Measurements from ENCODE around the gene EPHA1. TPM values are rescaled to one million over a fixed set of nuclear protein-coding genes. Genes with fewer than 3 reads are reported as not detected.
"Not testable (repeated sequence)": the region's sequence is repeated elsewhere in the genome, so short reads cannot be mapped to it uniquely, and the experiment has no call there.

EPHA1 gene
- total and polyA plus RNA-seq, 4 donors: 0.89 to 6.6 (median 2.3) TPM

DNA sequence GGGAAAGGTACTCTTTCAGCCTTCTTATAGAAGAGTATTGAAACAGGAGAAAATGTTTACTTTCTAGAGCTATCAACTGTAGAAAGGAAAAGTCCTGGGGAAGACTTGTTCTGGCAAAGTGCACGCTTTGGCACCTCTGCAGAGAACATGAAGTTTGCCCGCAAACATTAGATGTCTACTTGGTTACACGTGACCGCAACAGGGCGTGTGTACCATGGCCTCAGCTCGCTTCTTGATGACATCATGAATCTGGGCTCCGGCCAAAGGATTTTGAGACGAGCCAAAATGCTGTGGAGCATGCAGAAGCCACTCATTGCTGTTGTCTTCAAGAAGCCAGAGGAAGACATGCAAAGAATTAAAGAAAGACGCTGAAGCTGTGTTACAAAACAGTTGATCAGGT is 26.0 kb upstream of the EPHA1 start:
- no peaks in the 10 kb centered on the region for H3K4me1 ChIP-seq (ENCODE audit: control insufficient read depth, insufficient read depth, low read length)
- no peaks in the 10 kb centered on the region for H3K27me3 ChIP-seq (ENCODE audit: control insufficient read depth, insufficient read depth, low read length)
- DNase-seq (ENCODE audit: low read depth in 4 of 6, low spot score in 6 of 6): no peak
- no peak overlapping the region for H3K4me3 ChIP-seq (ENCODE audit: low read depth, low read length)
- no peaks in the 10 kb centered on the region for H3K36me3 ChIP-seq (ENCODE audit: control insufficient read depth, insufficient read depth, low read length)
- no peaks in the 10 kb centered on the region for H3K9me3 ChIP-seq (ENCODE audit: control insufficient read depth, insufficient read depth, low read length)
- WGBS (ENCODE audit: insufficient coverage): 93% methylated on average over 9 of the region's 9 CpGs
- H3K27ac ChIP-seq (ENCODE audit: low read depth, low read length): no peak overlapping the region

DNA sequence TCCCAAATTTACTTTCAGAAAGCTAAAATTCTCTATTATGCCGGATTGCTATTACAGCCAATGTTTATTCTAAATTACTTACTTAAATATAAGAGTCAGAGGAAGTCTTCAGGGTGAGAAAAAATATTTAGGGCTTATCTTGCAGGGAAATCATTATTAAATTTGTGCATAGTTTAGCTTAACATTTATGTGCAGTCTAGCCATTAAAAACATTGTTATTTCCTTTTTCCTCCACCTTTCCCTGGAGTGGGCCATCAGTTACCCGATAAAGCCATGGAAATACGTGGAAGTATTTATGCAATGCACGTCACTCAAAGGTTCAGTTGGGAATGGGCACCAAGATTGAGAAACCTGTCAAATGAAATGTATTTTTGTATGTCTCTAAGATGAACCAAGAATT is 25.1 kb upstream of the EPHA1 start:
- Histone ChIP-seq H3K9me3 (ENCODE audit: control insufficient read depth, insufficient read depth, low read length) (no peaks in the 10 kb centered on the region), H3K4me3 (ENCODE audit: low read depth, low read length) (no peak overlapping the region), H3K4me1 (ENCODE audit: control insufficient read depth, insufficient read depth, low read length) (no peaks in the 10 kb centered on the region), H3K27ac (ENCODE audit: low read depth, low read length) (no peak overlapping the region), H3K27me3 (ENCODE audit: control insufficient read depth, insufficient read depth, low read length) (no peaks in the 10 kb centered on the region), H3K36me3 (ENCODE audit: control insufficient read depth, insufficient read depth, low read length) (no peaks in the 10 kb centered on the region)
- WGBS (ENCODE audit: insufficient coverage): no CpG with 5 or more reads among the region's 4 CpGs
- DNase-seq (ENCODE audit: low read depth in 4 of 6, low spot score in 6 of 6): no peak

DNA sequence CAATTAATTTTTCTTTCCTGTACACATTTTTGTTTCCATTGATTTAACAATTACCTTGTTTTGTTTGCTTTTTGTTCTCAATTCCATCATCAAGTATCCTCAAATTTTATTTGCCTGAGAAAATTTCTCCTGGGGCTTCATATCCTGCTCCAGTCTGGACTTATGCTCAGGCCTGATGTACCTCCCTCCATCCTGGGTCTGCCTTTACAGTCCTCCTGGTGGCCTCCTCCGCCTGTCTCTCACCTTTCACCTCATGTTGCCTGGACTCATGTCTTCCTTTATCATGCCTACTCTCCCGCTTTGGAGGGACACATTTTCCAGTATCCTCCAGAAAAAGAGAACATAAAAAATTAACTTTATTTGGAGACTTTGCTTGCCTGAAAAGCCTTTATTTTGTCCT is 22.5 kb upstream of the EPHA1 start:
- Histone ChIP-seq H3K4me1 (ENCODE audit: control insufficient read depth, insufficient read depth, low read length) (no peaks in the 10 kb centered on the region), H3K27ac (ENCODE audit: low read depth, low read length) (no peak overlapping the region)
- 100% methylated on average over 1 of the region's 2 CpGs for WGBS (ENCODE audit: insufficient coverage)

DNA sequence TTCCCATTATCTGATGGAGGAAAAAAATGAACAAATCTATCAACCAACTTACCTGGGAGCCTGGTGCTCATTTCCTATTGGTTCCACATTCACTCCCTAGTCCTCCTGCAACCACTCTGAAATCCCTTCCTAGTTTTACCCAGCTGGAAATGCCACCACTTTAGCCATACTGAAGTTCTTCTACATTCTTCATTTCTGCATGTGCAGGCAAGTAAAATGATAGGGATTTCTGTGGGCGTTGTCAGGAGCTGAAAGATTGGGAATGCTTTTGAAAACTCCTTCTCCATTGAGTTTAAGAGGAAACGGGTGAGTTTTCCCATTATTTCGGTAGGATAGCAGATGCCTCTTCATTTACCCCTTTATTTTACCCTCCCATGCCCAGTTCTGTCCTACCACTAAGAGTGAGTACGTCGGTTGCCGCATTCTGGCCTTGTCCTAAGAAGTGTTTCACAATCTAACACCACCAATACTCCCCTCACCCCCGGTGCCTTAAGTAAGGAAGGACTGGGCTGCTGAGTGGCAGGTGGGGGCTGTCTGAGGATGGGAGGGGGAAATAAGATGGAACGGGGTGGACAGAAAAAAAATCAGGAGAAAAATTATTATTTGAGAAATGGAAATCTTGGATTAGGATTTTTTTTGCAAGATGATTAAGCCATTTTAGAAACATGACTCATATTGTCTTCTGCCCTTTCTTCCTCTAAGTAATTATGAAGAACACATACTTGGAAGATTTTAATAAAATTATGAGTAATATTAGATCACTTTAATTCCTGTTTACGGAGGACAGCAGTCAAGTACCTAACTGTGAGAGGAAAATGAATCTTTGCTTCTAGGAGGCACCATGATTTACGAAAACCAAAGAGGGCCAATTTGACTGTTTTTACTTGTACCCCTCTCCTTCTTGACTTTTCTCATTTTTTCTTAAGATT is 21.4 kb upstream of the EPHA1 start:
- DNase-seq (ENCODE audit: low read depth in 4 of 6, low spot score in 6 of 6): no peak
- Histone ChIP-seq H3K36me3 (ENCODE audit: control insufficient read depth, insufficient read depth, low read length) (no peaks in the 10 kb centered on the region), H3K27ac (ENCODE audit: low read depth, low read length) (no peak overlapping the region), H3K4me3 (ENCODE audit: low read depth, low read length) (no peak overlapping the region), H3K9me3 (ENCODE audit: control insufficient read depth, insufficient read depth, low read length) (no peaks in the 10 kb centered on the region), H3K27me3 (ENCODE audit: control insufficient read depth, insufficient read depth, low read length) (no peaks in the 10 kb centered on the region), H3K4me1 (ENCODE audit: control insufficient read depth, insufficient read depth, low read length) (no peaks in the 10 kb centered on the region)
- WGBS (ENCODE audit: insufficient coverage): no CpG with 5 or more reads among the region's 10 CpGs

More for the DNA sequence above, 22.5 kb upstream of the EPHA1 start:
- Histone ChIP-seq H3K9me3 (ENCODE audit: control insufficient read depth, insufficient read depth, low read length) (no peaks in the 10 kb centered on the region), H3K4me3 (ENCODE audit: low read depth, low read length) (no peak overlapping the region), H3K27me3 (ENCODE audit: control insufficient read depth, insufficient read depth, low read length) (no peaks in the 10 kb centered on the region), H3K36me3 (ENCODE audit: control insufficient read depth, insufficient read depth, low read length) (no peaks in the 10 kb centered on the region)
- no peak for DNase-seq (ENCODE audit: low read depth in 4 of 6, low spot score in 6 of 6)

DNA sequence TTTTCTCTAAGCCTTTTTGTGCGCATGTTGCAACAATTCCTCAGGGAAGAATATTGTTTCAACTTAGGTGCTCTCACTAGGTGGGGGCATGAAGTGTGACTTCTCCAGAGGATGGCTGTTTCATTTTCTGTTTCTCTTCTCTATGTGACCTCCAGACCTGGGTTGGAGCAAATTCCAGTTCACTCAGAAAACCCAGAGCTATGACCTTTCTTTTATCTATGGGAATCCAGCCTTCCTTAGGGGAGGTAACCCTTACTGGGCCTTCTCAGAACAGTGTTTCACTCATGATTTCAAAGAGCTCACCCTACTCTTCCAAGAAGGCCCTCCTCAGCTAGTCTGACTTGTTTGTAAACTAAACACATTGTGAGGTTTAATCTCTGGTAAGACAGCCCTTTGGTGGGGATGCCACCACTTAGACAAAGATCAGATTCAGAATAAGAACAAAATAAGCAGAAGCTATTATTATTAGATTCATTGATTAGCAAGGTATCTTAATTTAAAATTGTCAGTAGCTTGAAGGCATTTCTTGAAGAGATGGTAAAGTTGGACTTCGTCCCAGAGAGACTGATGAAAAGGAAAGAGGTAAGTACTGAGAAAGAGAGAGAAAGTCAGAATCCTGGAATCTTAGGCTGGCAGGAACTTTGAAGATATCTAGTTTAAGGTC is 18.0 kb upstream of the EPHA1 start:
- no peak for DNase-seq (ENCODE audit: low read depth in 4 of 6, low spot score in 6 of 6)
- WGBS (ENCODE audit: insufficient coverage): 93% methylated on average over 1 of the region's 2 CpGs
- Histone ChIP-seq H3K4me3 (ENCODE audit: low read depth, low read length) (no peak overlapping the region), H3K27ac (ENCODE audit: low read depth, low read length) (no peak overlapping the region), H3K36me3 (ENCODE audit: control insufficient read depth, insufficient read depth, low read length) (no peaks in the 10 kb centered on the region), H3K9me3 (ENCODE audit: control insufficient read depth, insufficient read depth, low read length) (no peaks in the 10 kb centered on the region), H3K27me3 (ENCODE audit: control insufficient read depth, insufficient read depth, low read length) (no peaks in the 10 kb centered on the region), H3K4me1 (ENCODE audit: control insufficient read depth, insufficient read depth, low read length) (no peaks in the 10 kb centered on the region)

DNA sequence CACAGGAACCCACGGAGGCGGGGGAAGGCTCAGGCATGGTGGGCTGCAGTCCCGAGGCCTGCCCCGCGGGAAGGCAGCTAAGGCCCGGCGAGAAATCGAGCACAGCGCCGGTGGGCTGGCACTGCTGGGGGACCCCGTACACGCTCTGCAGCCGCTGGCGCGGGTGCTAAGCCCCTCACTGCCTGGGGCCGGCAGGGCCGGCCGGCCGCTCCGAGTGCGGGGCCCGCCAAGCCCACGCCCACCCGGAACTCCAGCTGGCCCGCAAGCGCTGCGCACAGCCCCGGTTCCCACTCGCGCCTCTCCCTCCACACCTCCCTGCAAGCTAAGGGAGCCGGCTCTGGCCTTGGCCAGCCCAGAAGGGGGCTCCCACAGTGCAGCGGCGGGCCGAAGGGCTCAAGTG is 15.8 kb upstream of the EPHA1 start:
- not testable (repeated sequence) for H3K27ac ChIP-seq (ENCODE audit: low read depth, low read length); H3K36me3 ChIP-seq (ENCODE audit: control insufficient read depth, insufficient read depth, low read length); H3K9me3 ChIP-seq (ENCODE audit: control insufficient read depth, insufficient read depth, low read length); H3K4me1 ChIP-seq (ENCODE audit: control insufficient read depth, insufficient read depth, low read length); DNase-seq (ENCODE audit: low read depth in 4 of 6, low spot score in 6 of 6); H3K27me3 ChIP-seq (ENCODE audit: control insufficient read depth, insufficient read depth, low read length); H3K4me3 ChIP-seq (ENCODE audit: low read depth, low read length)
- 97% methylated on average over 19 of the region's 34 CpGs for WGBS (ENCODE audit: insufficient coverage)

DNA sequence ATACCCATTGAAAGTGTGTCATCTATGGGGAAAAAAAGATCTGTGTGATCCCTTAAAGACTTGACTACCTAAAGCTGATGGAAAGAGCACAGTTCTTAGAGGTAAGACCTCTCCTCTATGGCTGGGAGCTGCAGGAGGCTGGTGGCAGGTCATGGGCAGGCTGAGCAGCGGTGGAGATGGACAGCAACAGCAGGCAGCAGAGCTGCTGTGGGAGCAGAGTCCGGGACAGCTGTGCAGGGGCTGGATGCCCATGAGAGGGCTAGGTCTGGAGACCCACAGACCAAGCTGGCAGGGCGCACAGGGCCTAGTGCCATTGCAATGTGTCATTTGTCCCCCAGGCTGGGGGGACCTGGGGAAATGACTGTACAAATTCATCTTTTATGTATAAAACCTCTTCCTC is 13.4 kb upstream of the EPHA1 start:
- no peaks in the 10 kb centered on the region for H3K36me3 ChIP-seq (ENCODE audit: control insufficient read depth, insufficient read depth, low read length)
- 92% methylated on average over 3 of the region's 3 CpGs for WGBS (ENCODE audit: insufficient coverage)
- no peaks in the 10 kb centered on the region for H3K9me3 ChIP-seq (ENCODE audit: control insufficient read depth, insufficient read depth, low read length)
- DNase-seq (ENCODE audit: low read depth in 4 of 6, low spot score in 6 of 6): no peak
- no peaks in the 10 kb centered on the region for H3K4me1 ChIP-seq (ENCODE audit: control insufficient read depth, insufficient read depth, low read length)
- H3K27ac ChIP-seq (ENCODE audit: low read depth, low read length): no peak overlapping the region
- H3K4me3 ChIP-seq (ENCODE audit: low read depth, low read length): no peak overlapping the region
- no peaks in the 10 kb centered on the region for H3K27me3 ChIP-seq (ENCODE audit: control insufficient read depth, insufficient read depth, low read length)

DNA sequence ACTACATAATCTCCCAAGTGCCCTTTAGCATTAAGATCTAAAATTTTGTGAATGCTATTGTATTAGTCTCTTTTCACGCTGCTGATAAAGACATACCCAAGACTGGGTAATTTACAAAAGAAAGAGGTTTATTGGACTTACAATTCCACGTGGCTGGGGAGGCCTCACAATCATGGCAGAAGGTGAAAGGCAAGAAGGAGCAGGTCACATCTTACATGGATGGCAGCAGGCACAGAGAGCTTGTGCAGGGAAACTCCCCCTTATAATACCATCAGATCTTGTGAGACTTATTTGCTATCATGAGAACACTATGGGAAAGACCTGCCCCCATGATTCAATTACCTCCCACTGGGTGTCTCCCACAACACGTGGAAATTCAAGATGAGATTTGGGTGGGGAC is 12.0 kb upstream of the EPHA1 start:
- H3K36me3 ChIP-seq (ENCODE audit: control insufficient read depth, insufficient read depth, low read length); H3K27me3 ChIP-seq (ENCODE audit: control insufficient read depth, insufficient read depth, low read length); H3K27ac ChIP-seq (ENCODE audit: low read depth, low read length); H3K9me3 ChIP-seq (ENCODE audit: control insufficient read depth, insufficient read depth, low read length); DNase-seq (ENCODE audit: low read depth in 4 of 6, low spot score in 6 of 6); H3K4me1 ChIP-seq (ENCODE audit: control insufficient read depth, insufficient read depth, low read length); H3K4me3 ChIP-seq (ENCODE audit: low read depth, low read length): not testable (repeated sequence)
- 100% methylated on average over 1 of the region's 3 CpGs for WGBS (ENCODE audit: insufficient coverage)

DNA sequence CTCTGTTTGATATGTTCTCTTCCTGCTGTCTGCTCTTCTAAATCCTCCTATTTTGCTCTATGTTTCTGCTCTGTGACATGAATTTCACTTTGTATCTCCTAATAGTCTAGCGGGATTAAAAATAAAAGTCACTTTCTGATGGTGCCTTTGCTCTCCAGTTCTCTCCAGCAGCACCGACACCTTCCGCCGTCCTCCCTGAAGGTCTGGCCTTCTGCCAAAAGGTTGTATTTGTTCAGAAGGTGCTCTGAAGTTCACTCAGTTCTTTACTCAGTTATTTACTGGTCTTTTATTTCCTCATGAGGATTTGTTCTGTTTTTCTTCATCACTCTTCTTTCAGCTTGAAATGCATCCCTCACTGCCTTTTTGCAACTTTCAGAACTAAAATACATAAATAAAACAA is 11.2 kb upstream of the EPHA1 start:
- Histone ChIP-seq H3K36me3 (ENCODE audit: control insufficient read depth, insufficient read depth, low read length) (no peaks in the 10 kb centered on the region), H3K9me3 (ENCODE audit: control insufficient read depth, insufficient read depth, low read length) (no peaks in the 10 kb centered on the region), H3K4me3 (ENCODE audit: low read depth, low read length) (no peak overlapping the region), H3K27ac (ENCODE audit: low read depth, low read length) (no peak overlapping the region), H3K4me1 (ENCODE audit: control insufficient read depth, insufficient read depth, low read length) (no peaks in the 10 kb centered on the region), H3K27me3 (ENCODE audit: control insufficient read depth, insufficient read depth, low read length) (no peaks in the 10 kb centered on the region)
- WGBS (ENCODE audit: insufficient coverage): 39% methylated on average over 3 of the region's 4 CpGs
- no peak for DNase-seq (ENCODE audit: low read depth in 4 of 6, low spot score in 6 of 6)
